Stimulated activated CD8-positive, alpha-beta memory T cell treated with anti-CD3 and anti-CD28 coated beads, Interleukin-15, amount 100 ng/mL, for 48 hours (primary cell): ENCODE results near the gene MYL7.

Experiments used
- DNase-seq, 2 donors: peaks; one replicate each; pipeline ENCODE4 v3.0.0-alpha.2; 2020; ENCODE audit warnings: low read depth in 2 of 2

MYL7 gene

DNA sequence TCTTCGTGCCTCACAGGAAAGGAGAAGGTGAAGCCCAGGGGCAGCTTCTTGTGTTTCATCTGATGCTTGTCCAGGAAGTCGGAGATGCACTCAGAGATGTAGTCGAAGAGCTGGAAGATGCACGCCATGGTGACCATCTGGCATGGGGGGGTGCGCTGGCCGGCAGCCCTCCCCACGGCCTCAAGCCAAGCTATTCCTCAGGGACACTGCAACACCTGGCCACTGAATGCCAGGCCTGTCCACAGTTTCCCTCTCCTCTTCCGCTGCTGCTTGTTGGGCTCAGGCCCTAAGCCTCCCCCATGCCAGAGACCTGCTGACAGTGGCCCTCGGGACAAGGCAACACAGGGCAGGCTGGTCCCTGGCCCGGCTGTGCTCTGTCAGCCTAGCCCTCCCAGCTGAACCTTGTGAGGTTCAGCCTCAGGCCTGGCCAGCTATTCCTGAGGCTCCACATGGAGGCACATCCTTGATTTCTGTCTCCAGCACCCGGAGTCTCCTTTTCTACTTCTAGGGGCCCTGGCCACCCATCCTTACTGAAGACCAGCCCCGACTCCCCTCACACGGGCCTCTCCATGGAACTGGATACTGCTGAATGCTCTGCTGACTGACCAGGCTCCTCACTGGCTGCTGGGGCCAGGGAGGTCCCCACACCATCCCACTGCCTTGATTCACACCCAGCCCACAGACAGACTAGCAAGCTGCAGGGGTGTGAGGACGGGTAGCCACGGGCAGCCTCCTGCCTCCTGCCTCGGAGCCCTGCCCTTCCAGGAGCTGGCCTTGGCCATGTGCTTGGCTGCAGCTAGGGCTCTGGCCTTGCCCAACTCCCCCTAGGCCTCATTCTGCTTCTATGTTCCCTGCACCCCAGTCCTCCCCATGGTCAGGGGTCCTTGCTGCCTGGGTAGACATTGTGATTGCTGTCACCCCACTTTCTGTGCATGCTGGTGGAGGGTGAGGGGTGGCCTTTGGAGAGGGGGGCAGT is 10.1 kb upstream of the MYL7 start:
- no peak for DNase-seq

DNA sequence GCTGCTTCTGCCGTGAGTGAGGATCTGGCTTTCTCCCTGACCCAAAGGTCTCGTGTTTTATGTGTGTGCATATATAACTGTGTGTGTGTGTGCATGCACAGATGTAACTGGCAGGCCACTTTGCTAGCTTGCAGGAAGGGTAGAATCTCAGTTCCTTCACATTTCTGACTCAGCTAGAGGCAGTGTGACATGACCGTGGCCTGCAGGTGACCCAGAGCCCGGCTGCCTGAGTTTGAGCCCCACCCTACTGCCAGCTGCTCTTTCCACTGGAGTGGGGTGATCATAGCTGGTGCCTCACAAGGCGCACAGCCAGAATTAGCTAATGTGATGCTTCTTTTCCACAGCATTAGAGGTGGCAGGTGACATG is 9.3 kb upstream of the MYL7 start:
- DNase-seq = no peak

DNA sequence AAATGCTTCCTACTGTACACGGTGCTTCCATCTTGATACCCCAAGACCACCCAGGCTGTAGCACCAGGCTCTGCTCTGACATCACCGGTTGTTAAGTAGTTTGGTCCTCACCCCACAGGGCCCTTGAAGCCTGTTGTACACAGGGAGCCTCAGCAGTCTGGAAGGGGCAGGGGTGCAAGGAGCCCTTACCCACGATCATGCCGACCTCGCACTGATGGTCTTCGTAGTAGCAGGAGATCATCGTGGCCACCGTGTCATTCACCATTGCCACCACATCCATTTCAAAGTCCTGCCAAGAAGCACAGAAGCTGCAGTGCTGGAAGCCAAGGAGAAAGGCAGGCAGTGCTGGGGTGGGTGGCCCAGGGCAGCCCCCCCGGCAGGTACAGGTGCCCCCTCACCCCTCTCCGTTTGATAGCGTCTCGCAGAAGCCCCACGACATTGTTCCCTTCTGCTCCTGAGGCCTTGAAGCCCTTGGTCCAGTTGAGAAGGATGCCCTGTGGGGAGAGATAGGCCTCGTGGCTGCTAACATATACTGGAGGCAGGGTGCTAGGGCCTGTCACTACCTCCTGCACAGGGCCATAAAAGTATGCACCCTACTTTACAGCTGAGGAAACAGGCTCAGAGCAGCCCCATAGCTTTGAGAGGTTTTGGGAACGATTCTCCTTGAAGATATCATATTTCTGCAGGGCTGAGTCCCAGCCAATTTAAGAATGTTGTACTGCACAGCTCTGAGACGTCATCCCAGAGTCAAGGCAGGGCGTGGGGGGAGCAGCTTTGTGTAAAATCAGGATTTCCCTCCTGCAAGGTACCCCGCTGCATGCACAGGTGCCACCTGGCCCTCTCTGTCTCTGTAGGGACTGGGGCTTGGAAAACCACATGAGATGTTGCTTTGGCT is 8.7 kb upstream of the MYL7 start:
- no peak for DNase-seq

DNA sequence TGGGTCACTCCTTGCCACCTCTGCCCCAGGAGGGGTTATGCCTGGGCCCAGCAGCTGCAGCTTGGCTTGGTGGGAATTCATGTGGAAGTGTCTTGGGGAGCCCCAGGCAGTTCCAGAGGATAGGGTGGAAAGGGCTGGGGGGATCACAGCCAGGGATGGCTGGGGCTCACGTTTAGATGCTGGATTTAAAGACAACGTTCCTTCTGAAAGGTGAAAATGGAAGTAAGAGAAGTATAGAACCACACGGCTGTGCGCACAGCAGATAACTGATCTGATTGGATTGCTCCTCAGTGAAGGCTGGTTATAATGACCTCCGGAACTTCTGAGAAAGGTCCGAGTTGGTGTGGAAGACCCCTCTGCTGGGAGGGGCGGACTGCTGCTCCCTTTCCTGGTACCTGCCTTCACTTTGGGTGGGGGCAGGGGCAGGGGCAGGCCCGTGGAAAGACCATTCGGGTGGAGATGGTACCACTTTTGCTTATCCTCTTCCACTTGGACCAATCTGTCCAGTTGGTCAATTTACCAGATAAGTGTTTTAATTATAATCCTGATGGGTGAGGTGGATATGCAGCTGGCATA is 7.9 kb upstream of the MYL7 start:
- no peak for DNase-seq

DNA sequence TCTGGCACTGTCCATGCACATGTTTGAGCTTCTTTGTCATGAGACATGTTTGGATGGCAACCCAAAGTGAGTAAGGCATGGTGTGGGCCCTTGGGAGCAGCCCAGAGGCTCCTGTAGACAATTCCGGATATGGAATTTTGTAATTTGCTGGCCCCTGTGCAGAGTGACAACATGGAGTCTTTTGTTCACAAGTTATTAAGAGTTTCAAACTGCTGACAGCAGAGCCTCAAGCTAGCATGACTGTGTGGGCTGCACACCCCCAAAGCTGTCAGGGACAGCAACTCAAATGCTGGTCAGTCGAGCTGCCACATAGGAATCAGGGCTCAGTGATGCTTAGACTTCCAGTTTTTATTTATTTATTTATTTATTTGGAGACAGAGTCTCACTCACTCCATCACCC is 7.0 kb upstream of the MYL7 start:
- DNase-seq = no peak

DNA sequence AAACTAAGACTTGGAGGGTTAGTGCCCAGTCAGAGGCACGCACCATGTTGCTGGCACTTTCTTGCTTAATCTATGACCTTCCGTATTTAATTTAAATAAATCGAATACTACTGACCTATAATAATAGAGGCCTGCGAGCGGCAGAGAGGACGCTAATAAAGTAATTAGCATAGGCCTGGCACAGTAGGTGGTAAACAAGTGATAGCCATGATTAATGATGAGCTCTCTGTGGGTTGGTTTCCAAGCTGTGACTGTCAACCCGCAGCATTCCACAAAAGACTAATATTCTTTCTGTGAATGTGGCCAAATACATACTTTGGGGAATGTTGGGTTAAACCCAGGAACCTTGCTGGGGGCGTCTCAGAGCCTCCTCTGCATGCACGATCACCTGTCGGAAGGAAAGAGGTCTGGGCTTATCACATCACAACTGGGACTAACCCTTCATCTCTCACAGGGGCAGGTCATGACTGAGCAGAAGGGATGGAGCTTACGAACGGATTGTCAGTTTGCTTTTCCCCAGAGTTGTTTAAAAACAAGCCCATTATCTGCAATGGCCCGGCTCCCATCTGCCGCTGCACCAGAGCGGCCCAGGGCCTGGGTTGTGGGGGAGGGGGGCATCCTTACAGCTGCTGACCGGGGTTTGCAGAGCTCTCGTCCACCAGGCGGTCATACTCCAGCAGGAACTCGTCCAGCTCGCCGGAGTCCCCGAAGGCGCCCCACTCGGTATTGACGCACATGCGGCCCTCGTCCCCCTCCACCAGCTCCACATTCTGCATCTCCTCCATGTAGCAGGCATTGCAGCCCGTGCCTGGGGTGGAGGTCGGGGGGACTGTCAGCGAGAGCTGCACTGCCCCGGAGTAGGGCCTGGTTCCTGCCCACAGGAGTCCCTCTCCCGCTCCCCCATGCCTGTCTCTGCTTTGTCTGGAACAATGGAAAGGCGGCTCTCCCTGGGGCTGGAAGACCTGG is 6.2 kb upstream of the MYL7 start:
- DNase-seq = no peak

DNA sequence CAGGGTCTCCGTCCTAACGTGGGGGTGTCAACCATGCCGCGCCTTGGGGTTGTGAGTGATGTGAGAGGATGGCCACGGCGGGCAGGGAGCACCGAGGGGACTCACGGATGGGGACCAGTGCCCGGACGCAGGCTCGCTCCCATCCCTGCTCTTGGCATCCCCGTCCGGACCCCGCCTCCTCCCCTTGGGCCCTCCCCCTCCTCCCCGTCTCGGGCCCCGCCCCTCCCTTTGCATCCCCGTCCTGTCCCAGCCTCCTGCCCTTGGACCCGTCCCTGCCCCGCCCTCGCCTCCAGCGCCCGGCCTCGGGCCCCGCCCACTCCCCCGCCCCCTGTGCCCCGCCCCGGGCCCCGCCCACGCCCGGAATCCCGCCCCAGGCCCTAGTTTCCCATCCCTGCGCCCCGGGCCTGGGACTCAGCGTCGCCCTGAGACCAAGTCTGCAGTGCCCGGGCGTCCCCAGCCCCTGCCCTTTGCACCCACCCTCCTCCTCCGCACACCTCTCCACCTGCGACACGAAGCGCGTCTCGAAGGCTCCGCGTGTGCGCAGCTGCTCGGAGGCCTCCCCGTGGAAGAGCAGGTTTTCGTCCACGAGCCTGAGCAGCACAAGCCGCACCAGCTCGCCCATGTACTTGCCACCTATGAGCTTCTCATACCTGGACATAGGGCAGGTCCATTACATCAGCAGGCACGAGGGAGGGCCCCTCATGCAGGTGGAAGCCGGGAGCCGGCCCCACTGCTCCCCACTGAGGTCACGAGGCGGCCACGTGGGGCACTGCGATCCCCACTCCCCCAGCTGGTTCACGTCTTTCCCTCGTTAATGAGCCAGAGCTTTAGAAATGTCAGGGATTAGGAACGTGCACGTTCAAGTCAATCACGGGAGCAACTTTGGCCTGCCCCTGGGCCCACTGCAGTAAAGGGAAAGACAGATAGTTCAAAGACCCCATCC is 5.1 kb upstream of the MYL7 start:
- DNase-seq = peak; percentile 25 to 52

DNA sequence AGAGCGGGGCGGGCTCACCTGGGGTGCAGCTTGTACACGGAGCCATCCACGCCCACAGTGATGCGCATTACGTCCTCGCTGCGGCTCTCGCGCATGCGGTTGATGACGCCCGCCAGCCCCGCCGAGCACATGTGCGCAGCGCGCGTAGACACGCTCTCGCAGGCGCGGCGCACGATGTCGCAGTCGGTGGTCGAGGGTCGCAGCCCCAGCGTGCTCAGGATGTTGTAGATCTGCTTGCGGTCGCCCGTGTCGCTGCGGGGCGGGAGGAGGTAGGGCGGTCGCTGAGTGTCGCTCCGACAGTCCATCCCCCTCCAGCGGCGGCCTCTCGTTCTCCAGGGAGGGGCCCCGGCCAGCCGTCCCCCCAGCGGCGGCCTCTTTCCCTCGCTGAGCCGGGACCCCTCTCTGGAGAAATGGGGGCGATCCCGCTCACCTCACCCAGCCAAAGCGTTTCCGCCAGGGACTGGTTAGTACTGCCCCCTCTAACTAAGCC is 4.4 kb upstream of the MYL7 start:
- DNase-seq = peak; percentile 24 to 43

DNA sequence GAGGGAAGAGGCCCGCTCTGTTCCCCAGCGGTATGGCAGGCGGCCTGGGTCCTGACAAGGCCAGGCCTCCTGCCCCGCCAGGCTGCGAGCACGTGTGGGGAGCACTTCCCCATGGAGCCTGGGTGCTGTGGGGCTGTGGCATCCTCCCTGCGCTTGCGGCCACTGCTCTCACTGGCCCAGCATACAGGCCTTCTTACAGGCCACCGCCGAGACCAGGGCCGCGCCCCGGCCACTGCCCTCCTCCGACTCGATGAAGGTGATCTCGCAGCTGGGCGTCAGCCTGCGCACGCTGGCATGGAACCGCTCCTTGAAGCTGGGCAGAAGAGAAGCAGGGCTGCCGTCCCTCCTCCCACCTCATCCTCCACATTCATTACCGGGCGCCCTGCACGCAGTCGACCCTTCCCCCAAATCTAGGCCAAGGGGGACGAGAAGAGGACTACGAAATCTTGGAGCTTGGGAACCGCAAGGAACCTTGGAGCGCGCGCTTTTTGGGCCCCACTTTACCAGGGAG is 3.9 kb upstream of the MYL7 start:
- DNase-seq = no peak

DNA sequence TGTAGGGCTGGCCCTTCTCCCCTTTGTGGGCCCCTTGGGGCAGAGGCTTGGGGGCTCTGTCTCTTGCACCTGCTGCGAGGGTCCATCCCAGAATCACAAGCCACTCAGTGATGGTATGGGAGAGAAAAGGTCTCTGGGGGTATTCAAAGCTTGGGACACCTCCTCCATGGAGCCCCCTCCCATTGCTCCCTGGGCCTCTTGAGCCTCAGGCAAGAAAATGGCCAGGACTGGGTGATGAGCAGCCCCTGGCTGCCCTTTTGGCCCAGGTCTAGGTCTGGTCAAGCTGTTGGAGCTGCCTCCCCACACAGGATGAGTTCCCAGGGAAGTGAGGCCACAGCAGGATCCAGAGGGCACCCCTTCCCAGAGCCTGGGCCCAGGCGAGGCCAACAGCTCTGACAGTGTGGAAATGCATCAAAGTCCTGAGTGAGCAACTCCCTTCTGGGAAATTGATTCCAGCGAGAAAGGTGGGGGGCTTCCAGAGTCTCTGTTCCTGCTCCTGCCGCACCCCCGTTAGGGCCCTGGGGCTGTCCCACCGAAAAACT is 3.4 kb upstream of the MYL7 start:
- DNase-seq = no peak

DNA sequence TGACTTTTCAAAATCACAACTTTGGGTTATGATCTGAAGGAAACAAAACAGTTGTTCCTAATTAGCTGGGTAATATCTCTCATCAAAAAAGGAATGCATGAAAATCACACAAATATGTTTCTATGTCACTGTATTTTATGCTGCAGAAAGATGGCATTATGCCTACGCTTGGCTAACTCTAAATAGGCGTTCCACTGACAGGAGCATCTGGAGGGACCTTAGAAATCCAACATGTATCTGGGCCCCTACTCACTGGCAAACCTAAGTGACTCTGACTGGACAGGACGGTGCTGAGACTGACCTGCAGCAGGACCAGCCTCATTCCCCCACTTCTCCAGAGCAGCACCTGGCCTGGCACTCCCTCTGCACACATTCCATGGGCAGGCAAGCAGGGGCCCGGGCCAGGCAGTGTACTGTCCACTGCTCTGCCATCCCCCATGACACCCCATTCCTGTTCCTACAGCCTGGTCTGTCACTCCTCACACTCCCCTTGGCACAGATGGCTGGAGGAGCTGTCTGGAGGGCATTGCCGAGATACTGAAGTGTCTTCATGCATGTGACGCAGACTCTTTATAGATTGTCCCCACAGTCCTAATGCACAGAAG is 2.6 kb upstream of the MYL7 start:
- DNase-seq = no peak

DNA sequence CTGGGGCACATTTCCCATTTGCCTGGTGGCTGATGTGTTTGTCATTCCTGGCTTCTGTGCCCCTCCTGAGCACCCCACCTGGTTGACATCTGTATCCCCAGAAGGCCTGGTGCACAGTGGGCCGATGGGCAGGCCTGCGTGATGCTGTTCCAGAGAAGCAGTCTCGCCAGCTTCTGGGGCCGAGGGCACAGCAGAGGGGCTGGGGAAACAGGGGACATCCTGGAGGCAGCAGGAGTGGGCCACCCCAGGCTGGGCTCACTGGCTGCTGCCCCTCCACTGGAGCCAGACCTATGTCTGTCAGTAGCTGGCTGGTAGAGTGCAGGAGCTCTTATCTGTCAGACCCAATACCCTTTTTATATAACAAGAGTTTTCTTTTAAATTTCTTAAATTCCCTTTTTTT is 896 bp upstream of the MYL7 start:
- DNase-seq = no peak

DNA sequence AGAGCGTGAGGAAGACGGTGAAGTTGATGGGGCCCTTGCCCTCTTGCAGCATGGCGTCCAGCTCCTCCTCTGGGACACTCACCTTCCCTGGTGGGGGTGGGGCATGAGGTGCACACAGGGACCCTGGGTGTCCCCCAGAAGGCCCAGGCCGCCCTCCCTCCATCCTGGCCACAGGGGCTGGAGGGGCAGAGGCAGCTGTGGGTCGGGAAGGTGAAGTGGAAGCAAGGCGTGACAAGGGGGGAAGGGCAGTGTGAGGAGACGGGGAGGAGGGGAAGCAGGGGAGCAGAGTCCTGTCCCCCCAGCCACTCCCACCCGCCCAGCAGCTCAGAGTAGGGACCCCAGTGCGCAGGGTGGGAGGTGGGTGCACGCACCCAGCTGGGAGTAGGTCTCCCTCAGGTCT is 791 bp downstream of the MYL7 start:
- DNase-seq = no peak

DNA sequence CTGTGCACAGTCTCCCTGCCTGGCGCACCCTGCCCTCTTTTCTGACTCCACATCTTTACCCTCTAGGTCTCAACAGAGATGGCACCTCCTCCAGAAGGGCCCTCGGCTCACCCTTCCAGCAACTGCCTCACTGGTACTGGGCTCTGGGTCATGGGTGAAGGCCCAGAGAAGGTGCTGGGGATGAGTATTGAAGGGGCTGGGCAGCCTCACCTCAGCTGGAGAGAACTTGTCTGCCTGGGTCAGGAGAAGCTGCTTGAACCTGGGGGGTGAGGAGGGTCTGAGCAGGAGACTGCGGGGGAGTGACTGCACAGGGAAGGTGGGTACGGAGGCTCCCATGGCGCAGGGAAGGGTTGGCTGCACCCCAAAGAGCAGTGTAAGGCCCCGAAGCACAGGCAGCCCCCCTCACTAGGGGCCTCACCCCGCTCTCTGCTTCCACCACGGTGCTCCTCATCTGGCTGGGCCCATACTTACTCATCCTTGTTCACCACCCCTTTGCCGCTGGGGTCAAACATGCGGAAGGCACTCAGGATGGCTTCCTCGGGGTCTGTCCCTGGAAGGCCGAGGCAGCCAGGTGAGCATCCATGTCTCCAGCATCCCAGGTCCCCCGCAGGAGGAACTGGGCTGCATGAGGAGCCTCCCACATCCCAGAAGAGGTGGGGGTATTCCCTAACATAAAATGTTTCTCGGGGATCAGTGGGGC is 1.7 kb downstream of the MYL7 start:
- no peak for DNase-seq

DNA sequence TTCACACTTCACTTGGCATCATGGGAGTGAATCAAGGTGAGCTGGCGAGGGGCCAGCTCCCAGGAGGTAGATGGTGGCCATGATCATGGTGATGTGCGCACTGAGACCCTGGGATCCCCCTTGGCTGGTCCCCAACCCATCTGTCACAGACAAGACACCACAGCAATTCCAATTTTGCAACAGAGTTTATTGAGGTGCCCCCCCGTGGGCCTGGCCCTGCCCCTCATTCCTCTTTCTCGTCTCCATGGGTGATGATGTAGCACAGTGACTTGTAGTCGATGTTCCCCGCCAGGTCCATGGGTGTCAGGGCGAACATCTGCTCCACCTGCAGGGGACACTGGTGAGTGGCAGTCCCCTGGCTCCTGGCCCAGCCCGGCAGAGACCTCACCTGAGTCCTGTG is 2.4 kb downstream of the MYL7 start:
- DNase-seq = no peak

DNA sequence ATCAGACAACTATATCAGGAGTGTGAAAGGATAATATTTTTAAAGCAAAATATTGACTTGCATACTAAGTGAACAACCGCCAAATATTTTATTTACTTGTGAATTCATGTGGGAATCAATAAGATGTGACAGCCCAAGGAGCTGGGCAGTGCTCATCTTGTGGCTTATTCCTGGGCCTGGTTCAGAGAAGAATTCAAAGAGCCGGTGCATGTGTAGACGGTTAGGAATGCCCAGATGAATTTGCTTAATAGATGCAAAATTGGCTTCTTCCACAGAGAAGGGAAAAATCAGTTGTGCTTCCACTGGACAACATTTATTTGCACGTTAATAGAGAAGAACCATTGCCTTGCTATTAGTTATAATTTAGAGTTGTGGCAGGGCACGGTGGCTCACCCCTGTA is 4.4 kb downstream of the MYL7 start:
- no peak for DNase-seq

DNA sequence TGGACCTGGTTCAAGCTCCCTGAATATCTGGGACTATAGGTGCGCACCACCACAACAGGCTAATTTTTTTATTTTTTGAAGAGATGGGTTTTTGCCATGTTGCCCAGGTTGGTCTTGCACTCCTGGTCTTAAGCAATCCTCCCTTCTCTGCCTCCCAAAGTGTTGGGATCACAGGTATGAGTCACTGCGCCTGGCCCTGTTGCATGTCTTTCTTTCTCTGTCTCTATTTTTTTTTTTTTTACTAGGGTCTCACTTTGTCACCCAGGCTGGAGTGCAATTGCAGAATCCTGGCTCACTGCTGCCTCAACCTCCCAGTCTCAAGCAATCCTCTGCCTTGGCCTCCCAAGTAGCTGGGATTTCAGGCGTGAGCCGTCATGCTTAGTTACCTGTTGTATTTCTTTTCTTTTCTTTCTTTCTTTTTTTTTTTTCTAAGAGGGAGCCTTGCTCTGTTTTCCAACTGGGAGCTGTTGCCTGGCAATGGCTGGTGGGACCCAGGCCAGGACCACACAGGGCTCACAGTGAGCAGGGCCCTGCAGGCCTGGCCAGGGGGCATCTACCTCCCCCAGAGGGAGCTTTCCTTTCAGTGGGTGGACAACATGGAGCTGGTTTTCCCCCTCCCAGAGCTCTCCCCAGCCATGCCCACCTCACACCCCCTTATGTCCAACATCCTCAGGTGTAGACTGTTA is 6.0 kb downstream of the MYL7 start:
- DNase-seq = no peak

DNA sequence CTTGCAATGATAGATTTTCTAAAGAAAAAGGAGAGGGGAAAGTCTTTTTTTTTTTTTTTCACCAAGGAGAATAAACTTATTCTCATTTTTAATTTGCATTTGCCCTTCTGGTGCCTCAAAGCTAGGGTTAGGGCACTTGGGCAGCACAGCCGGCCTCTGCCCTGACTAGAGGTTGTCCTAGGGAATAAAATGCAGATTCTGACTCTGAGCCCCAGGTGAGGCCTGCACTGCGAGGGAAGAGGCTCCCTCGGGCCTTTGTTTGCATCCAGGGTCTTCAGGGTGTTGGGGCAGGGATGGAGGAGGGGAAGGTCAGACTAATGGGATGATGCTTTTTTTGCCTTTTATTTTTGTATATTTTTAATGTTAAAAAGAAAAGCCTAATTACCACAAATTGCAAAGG is 7.8 kb downstream of the MYL7 start:
- DNase-seq = no peak
